ENCODE data around the gene SLC25A21. TPM values are rescaled to one million over a fixed set of nuclear protein-coding genes. Genes with fewer than 3 reads are reported as not detected.
A peak's percentile ranks its signal among the peaks of the same experiment; 100 is the strongest.

The SLC25A21 gene
- total RNA-seq, 1 donor from 2014 or later = 0.78 TPM

- intact Hi-C loops (cut with DNase I) = no loop called here
- DNase-seq (no peak), ATAC-seq (ENCODE audit: poor library complexity) (no peak)
These were observed 196.6 kb downstream of the SLC25A21 start for GRCh38 chr14:36975834-36976233.

GRCh38 chr14:36974985-36975384 is 197.4 kb downstream of the SLC25A21 start:
- ATAC-seq (ENCODE audit: poor library complexity) (no peak), DNase-seq (no peak)
- intact Hi-C loops (cut with DNase I) = no loop called here

GRCh38 chr14:36973806-36974442 is 198.5 kb downstream of the SLC25A21 start:
- intact Hi-C loops (cut with DNase I) = no loop called here
- ATAC-seq (ENCODE audit: poor library complexity) (no peak), DNase-seq (no peak)

GRCh38 chr14:36971263-36971855 is 201.0 kb downstream of the SLC25A21 start:
- intact Hi-C loops (cut with DNase I) = no loop called here
- no peak for ATAC-seq (ENCODE audit: poor library complexity)

GRCh38 chr14:36967892-36968555 is 204.4 kb downstream of the SLC25A21 start:
- DNase-seq (no peak), ATAC-seq (ENCODE audit: poor library complexity) (no peak)
- intact Hi-C loops (cut with DNase I) = no loop called here

More at GRCh38 chr14:36971263-36971855, 201.0 kb downstream of the SLC25A21 start:
- no peak for DNase-seq

- intact Hi-C loops (cut with DNase I) = no loop called here
- DNase-seq = no peak
- no peak for ATAC-seq (ENCODE audit: poor library complexity)
These were observed 216.4 kb downstream of the SLC25A21 start for GRCh38 chr14:36955967-36956366.

- DNase-seq (no peak), ATAC-seq (ENCODE audit: poor library complexity) (no peak)
- intact Hi-C loops (cut with DNase I) = no loop called here
These were observed 217.0 kb downstream of the SLC25A21 start for GRCh38 chr14:36955376-36955775.

- ATAC-seq (ENCODE audit: poor library complexity) (no peak), DNase-seq (no peak)
- intact Hi-C loops (cut with DNase I) = no loop called here
These were observed 219.7 kb downstream of the SLC25A21 start for GRCh38 chr14:36952689-36953088.

GRCh38 chr14:36951380-36951911 is 221.0 kb downstream of the SLC25A21 start:
- ATAC-seq (ENCODE audit: poor library complexity) = no peak
- no peak for DNase-seq
- intact Hi-C loops (cut with DNase I) = no loop called here

GRCh38 chr14:36950812-36951211 is 221.6 kb downstream of the SLC25A21 start:
- intact Hi-C loops (cut with DNase I) = no loop called here
- DNase-seq = no peak
- no peak for ATAC-seq (ENCODE audit: poor library complexity)

- intact Hi-C loops (cut with DNase I) = no loop called here
- ATAC-seq (ENCODE audit: poor library complexity) (no peak), DNase-seq (no peak)
These were observed 223.0 kb downstream of the SLC25A21 start for GRCh38 chr14:36949371-36949770.

- intact Hi-C loops (cut with DNase I) = no loop called here
- ATAC-seq (ENCODE audit: poor library complexity) = no peak
- no peak for DNase-seq
These were observed 224.1 kb downstream of the SLC25A21 start for GRCh38 chr14:36948157-36948859.

- intact Hi-C loops (cut with DNase I) = no loop called here
- DNase-seq (no peak), ATAC-seq (ENCODE audit: poor library complexity) (no peak)
These were observed 225.0 kb downstream of the SLC25A21 start for GRCh38 chr14:36947362-36947761.

- ATAC-seq (ENCODE audit: poor library complexity) (no peak), DNase-seq (no peak)
- intact Hi-C loops (cut with DNase I) = no loop called here
These were observed 225.5 kb downstream of the SLC25A21 start for GRCh38 chr14:36946872-36947271.

GRCh38 chr14:36944307-36945010 is 227.9 kb downstream of the SLC25A21 start:
- ATAC-seq (ENCODE audit: poor library complexity) = no peak
- intact Hi-C loops (cut with DNase I) = loop anchor here (5.0 kb wide), 2 partner anchors 297 to 392 kb away; no protein-coding TSS in a partner anchor
- no peak for DNase-seq

- DNase-seq (no peak), ATAC-seq (ENCODE audit: poor library complexity) (peak; percentile 45)
- intact Hi-C loops (cut with DNase I) = loop anchor here (5.0 kb wide), 2 partner anchors 295 to 390 kb away; no protein-coding TSS in a partner anchor
These were observed 229.7 kb downstream of the SLC25A21 start for GRCh38 chr14:36942522-36943245.

GRCh38 chr14:36941783-36942521 is 230.5 kb downstream of the SLC25A21 start:
- DNase-seq (peak; percentile 78), ATAC-seq (ENCODE audit: poor library complexity) (peak; percentile 91)
- intact Hi-C loops (cut with DNase I) = loop anchor here (5.0 kb wide), 2 partner anchors 295 to 390 kb away; no protein-coding TSS in a partner anchor
